Activated CD8-positive, alpha-beta memory T cell treated with anti-CD3 and anti-CD28 coated beads for 48 hours (primary cell): Measurements from ENCODE around the gene SDCBP2.

ENCODE experiments used
- DNase-seq, 3 experiments: peaks; one replicate each; pipeline ENCODE4 v3.0.0-alpha.2; 2020; ENCODE audit warnings: low read depth in 2 of 3, low spot score in 2 of 3

Gene SDCBP2

GRCh38 chr20:1298888-1299511 lies 29.9 kb downstream of the SDCBP2 start:
- no peak for DNase-seq

- no peak for DNase-seq
Observed at GRCh38 chr20:1298166-1298565, 30.8 kb downstream of the SDCBP2 start.

GRCh38 chr20:1297486-1297885 lies 31.5 kb downstream of the SDCBP2 start:
- no peak for DNase-seq

GRCh38 chr20:1296922-1297321 lies 32.0 kb downstream of the SDCBP2 start:
- no peak for DNase-seq

- DNase-seq: no peak
Observed at GRCh38 chr20:1296117-1296610, 32.8 kb downstream of the SDCBP2 start.

GRCh38 chr20:1295276-1295930 lies 33.5 kb downstream of the SDCBP2 start:
- DNase-seq: no peak

GRCh38 chr20:1294497-1294896 lies 34.4 kb downstream of the SDCBP2 start:
- no peak for DNase-seq

GRCh38 chr20:1293641-1294379 lies 35.1 kb downstream of the SDCBP2 start:
- no peak for DNase-seq

GRCh38 chr20:1292620-1293019 lies 36.3 kb downstream of the SDCBP2 start:
- DNase-seq: no peak

GRCh38 chr20:1291191-1291741 lies 37.7 kb downstream of the SDCBP2 start:
- DNase-seq: no peak

- DNase-seq: no peak
Observed at GRCh38 chr20:1287787-1288569, 41.0 kb downstream of the SDCBP2 start.

GRCh38 chr20:1287306-1287705 lies 41.6 kb downstream of the SDCBP2 start:
- no peak for DNase-seq

GRCh38 chr20:1286267-1287024 lies 42.5 kb downstream of the SDCBP2 start:
- DNase-seq: no peak

GRCh38 chr20:1283522-1284510 lies 45.1 kb downstream of the SDCBP2 start:
- no peak for DNase-seq

- no peak for DNase-seq
Observed at GRCh38 chr20:1282966-1283365, 46.0 kb downstream of the SDCBP2 start.

GRCh38 chr20:1281279-1282057 lies 47.5 kb downstream of the SDCBP2 start:
- DNase-seq: no peak

GRCh38 chr20:1280195-1281102 lies 48.5 kb downstream of the SDCBP2 start:
- no peak for DNase-seq
